GM18868 (cell line): ENCODE measurements around the gene CHCHD10.

ENCODE experiments used
- ATAC-seq: cut with Tn5 transposase; IDR thresholded peaks from one replicate; pipeline ENCODE4 v1.9.1; 2021; ENCODE audit warnings: mild to moderate bottlenecking, moderate library complexity; ENCODE audit not compliant: unreplicated experiment

The CHCHD10 gene

GRCh38 chr22:23773483-23774113, 5.8 kb upstream of the CHCHD10 start:
- ATAC-seq = no peak

GRCh38 chr22:23772649-23773473, 5.1 kb upstream of the CHCHD10 start, which contains the start of gene MMP11:
Gene MMP11 (plus strand): TSS chr22:23772849. CDS start chr22:23772871, 22 bp downstream.
- no peak for ATAC-seq

GRCh38 chr22:23772315-23772648, 4.5 kb upstream of the CHCHD10 start:
- ATAC-seq = no peak

- no peak for ATAC-seq
Observed at GRCh38 chr22:23769321-23769965, 1.7 kb upstream of the CHCHD10 start.

GRCh38 chr22:23767303-23767672, 484 bp downstream of the CHCHD10 start:
- no peak for ATAC-seq

GRCh38 chr22:23764899-23765881, 2.6 kb downstream of the CHCHD10 start:
- no peak for ATAC-seq

DNA sequence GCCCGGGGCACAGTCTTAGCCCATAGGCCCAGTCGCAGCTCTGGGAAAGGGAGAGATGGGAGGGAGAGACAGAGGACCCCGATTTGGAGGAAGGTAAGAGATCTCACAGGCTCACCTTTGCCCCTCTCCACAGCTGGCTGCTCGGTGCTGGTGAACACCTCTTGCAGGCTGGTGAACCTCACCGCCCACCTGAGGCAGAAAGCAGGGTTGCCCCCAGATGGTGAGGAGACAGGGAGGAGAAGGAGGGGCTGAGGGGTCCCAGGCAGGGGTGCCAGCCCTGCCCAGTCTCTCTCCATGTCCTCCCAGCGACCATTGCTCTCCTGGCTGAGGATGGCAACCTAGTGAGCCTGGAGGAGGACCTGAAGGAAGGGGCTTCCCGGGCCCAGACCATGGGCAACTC, 3.8 kb downstream of the CHCHD10 start:
- no peak for ATAC-seq

DNA sequence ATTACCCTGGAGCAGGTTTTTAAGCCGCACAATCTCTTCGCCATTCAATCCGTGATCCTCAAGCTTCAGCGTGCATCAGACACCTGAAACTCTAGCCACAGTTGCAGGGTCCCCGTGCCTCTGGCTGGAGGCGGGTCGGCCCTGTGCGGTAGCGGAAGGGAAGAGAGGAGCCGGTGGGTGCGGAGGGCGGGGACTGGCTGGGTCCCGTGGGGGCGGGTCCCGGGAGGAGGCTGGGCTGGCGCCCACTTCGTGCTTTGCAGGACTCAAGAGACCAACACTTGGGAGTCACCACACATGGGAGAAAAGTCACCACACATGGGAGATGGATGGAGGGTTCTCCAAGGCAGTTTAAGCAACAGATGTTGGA, 4.2 kb downstream of the CHCHD10 start:
- no peak for ATAC-seq

- ATAC-seq = no peak
Observed at GRCh38 chr22:23762842-23763578, 4.8 kb downstream of the CHCHD10 start, which contains the start of gene C22orf15. Gene C22orf15 (plus strand): TSS chr22:23762990. CDS start chr22:23763307, 317 bp downstream.

GRCh38 chr22:23760056-23760455, 7.7 kb downstream of the CHCHD10 start:
- ATAC-seq = no peak

DNA sequence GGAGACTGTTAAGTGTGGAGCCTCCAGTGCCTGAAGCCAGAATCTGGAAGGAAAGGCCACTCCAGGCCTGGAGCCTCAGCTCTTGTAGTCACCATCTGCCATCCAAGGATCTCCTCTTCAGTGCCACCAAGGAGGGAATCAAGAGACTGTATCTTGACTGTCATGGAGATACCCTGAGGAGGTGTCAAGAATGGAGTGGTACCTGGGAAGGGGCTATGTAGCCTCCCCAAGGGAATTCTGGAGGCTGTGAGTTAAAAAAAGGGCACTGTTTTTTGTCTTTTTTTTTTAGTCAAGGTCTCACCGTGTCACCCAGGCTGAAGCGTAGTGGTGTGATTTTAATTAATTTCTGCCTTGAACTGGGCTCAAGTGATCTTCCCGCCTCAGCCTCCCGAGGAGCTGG, 8.2 kb downstream of the CHCHD10 start:
- ATAC-seq = no peak

DNA sequence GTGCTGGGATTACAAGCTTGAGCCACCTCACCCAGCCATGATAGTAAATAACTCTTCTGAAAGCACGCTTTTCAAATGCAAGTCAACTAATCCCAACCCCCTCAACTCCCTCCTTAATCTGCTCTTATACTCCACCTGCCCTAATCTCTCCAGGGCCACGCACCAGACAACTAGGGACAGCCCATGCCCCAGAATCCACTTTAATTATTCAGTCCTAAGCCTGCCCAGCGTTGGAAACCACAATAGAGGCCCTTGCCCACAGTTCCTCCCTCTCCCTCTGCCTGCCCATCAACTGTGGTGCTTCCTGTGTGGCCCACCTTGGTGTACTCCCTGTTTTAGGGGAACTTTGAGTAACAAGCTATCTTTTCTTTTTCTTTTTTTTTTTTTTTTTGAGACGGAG, 10.9 kb downstream of the CHCHD10 start:
- ATAC-seq = no peak

- ATAC-seq = no peak
Observed at GRCh38 chr22:23755711-23756110, 12.1 kb downstream of the CHCHD10 start.

DNA sequence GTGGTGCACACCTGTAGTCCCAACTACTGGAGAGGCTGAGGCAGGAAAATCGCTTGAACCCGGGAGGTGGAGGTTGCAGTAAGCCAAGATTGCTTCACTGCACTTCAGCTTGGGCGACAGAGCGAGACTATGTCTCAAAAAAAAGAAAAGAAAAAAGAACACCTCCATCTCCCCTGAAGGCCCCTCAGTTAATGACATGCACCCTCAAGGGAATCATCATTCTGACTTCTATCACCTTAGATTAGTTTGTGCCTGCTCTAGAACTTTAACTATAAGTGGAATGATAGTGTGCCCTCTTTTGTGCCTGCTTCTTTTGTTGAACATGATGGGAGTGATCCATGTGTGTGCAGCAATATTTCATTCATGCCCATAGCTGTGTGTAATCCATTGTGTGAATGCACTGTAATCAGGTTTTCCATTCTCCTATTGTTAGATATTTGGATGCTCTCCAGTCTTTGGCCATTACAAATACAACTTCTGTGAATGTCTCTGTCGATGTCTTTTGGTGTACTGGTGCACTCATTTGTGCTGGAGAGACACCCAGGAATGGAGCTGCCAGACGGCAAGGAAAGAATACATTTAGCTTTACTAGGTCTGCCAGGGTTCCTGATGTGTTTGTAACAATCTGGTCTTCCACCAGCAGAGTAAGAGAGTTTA, 12.7 kb downstream of the CHCHD10 start:
- no peak for ATAC-seq

GRCh38 chr22:23754220-23754919, 13.4 kb downstream of the CHCHD10 start, which contains the start of gene VPREB3:
Gene VPREB3 (minus strand): TSS chr22:23754425. CDS start chr22:23754363, 62 bp downstream.
- ATAC-seq = no peak

- no peak for ATAC-seq
Observed at GRCh38 chr22:23753385-23753784, 14.4 kb downstream of the CHCHD10 start.

GRCh38 chr22:23752750-23753149, 15.0 kb downstream of the CHCHD10 start:
- no peak for ATAC-seq

GRCh38 chr22:23752090-23752691, 15.6 kb downstream of the CHCHD10 start:
- ATAC-seq = no peak
